ENCODE data around the gene CYP2E1. TPM values are rescaled to one million over a fixed set of nuclear protein-coding genes. Genes with fewer than 3 reads are reported as not detected.

CYP2E1 gene
- total and polyA plus RNA-seq, 10 of the 15 experiments (the other 5 are each of a cell fraction or from before 2014, with no cell fraction given): 0.09 to 1.9 (median 0.28) TPM; not detected in 3

DNA sequence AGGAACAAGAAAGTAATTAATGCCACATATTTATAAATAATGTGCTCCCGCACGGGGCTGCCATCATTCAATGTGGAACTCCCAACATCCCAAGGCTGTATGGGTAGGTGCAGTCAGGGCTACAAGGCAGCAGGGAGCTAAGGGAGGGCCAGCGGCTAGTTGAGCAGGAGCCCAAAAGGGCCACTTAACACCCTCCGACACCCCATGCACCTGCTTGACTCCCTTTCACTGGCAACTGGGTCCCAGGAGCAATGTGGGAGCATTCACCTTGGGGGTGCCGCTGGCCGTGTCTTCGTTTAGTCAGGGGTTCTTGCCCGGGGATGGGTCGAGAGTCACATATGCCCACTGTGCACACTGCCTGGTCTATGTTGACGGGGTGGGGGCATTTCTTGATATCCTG is 45.5 kb upstream of the CYP2E1 start (continued):
- no peak for TF ChIP-seq REST (IDR thresholded peaks at IDR 0.05; ENCODE audit: low read depth, low read length)

GRCh38 chr10:133484818-133485217 is 42.3 kb upstream of the CYP2E1 start:
- Histone ChIP-seq H3K27ac (ENCODE audit: control insufficient read depth, insufficient read depth) (no peak overlapping the region), H2AFZ (ENCODE audit: control insufficient read depth, low read depth, low read length) (no peak overlapping the region), H3K79me2 (ENCODE audit: control insufficient read depth, insufficient read depth, low read length) (no peaks in the 10 kb centered on the region), H3K4me3 (no peak overlapping the region), H3K4me2 (ENCODE audit: control insufficient read depth, insufficient read depth) (no peak overlapping the region), H3K9me3 (replicated peaks; ENCODE audit: control insufficient read depth, insufficient read depth, low read length) (peaks cover 18% of the 10 kb centered on the region), H3K27me3 (replicated peaks in 1 of 2; ENCODE audit: control insufficient read depth in 2 of 2, insufficient read depth in 2 of 2, low read length in 1 of 2) (no peaks in the 10 kb centered on the region), H4K20me1 (ENCODE audit: control insufficient read depth, insufficient read depth) (no peaks in the 10 kb centered on the region), H3K9ac (ENCODE audit: control insufficient read depth, insufficient read depth, low read length) (no peak overlapping the region), H3K36me3 (ENCODE audit: control insufficient read depth in 2 of 2, insufficient read depth in 2 of 2, low read length in 1 of 2) (no peaks in the 10 kb centered on the region), H3K4me1 (ENCODE audit: control insufficient read depth, insufficient read depth, low read length) (peaks cover 11% of the 10 kb centered on the region)
- in situ Hi-C loops (cut with MboI): no loop called here
- BruUV-seq (replicated peaks): no TSS peak
- FAIRE-seq (no peak), ATAC-seq (no peak), DNase-seq (ENCODE audit: low read depth, low spot score) (no peak)
- intact Hi-C loops (cut with micrococcal nuclease; ENCODE audit: unreplicated experiment): no loop called here
- ChIA-PET CTCF (no interaction called here), RAD21 (ENCODE audit: unreplicated experiment) (no interaction called here), SMC1A (ENCODE audit: uncharacterized antibody, unreplicated experiment) (no interaction called here), POLR2A (no interaction called here)
- TF ChIP-seq ETV6 (conservative IDR thresholded peaks at IDR 0.05 in 1 of 2, IDR thresholded peaks at IDR 0.05 in 1 of 2; ENCODE audit: borderline replicate concordance in 1 of 2, low read depth in 1 of 2): no peak
- no peak for TF ChIP-seq BACH1 (IDR thresholded peaks at IDR 0.05; ENCODE audit: borderline replicate concordance)
- TF ChIP-seq KDM1A (IDR thresholded peaks at IDR 0.05; ENCODE audit: borderline replicate concordance): no peak
- TF ChIP-seq DPF2 (IDR thresholded peaks at IDR 0.05): no peak
- TF ChIP-seq MEF2A (IDR thresholded peaks at IDR 0.05; ENCODE audit: insufficient read depth, low read depth, low read length): no peak
- no peak for TF ChIP-seq BHLHE40 (IDR thresholded peaks at IDR 0.05; ENCODE audit: borderline replicate concordance in 1 of 2, low read depth in 2 of 2, low read length in 1 of 2)
- TF ChIP-seq IKZF2 (IDR thresholded peaks at IDR 0.05): no peak
- TF ChIP-seq E2F4 (IDR thresholded peaks at IDR 0.05; ENCODE audit: low read depth, low read length): no peak
- TF ChIP-seq EED (IDR thresholded peaks at IDR 0.05; ENCODE audit: low read depth): no peak
- TF ChIP-seq YBX1 (IDR thresholded peaks at IDR 0.05): no peak
- TF ChIP-seq SKIL (IDR thresholded peaks at IDR 0.05; ENCODE audit: low read depth, poor library complexity, severe bottlenecking): no peak

Measured in GM12878 (cell line).